SK-N-SH treated with all-trans-retinoic acid at 6 μM for 48 hours (cell line): Measurements from ENCODE around the gene SMIM20.

Source experiments
- GLIS3 ChIP-seq: fragments of 250-450 bp; sonication (Bioruptor Pico); IDR thresholded peaks from 2 replicates; pipeline ENCODE4 v1.5.0; 2020; ENCODE audit warnings: mild to moderate bottlenecking, moderate library complexity
- TCF4 ChIP-seq: fragments of 250-450 bp; sonication (Bioruptor Pico); IDR thresholded peaks from 2 replicates; pipeline ENCODE4 v1.8.0; 2021; ENCODE audit warnings: mild to moderate bottlenecking, moderate library complexity, borderline replicate concordance
- TOX ChIP-seq: fragments of 250-450 bp; sonication (Bioruptor Pico); IDR thresholded peaks from 2 replicates; pipeline ENCODE4 v1.8.0; 2021; ENCODE audit warnings: mild to moderate bottlenecking, moderate library complexity, borderline replicate concordance
- ZFP30 ChIP-seq: fragments of 450-650 bp; formaldehyde crosslinking; IDR thresholded peaks from 2 replicates; pipeline ENCODE4 v1.5.0; 2022; ENCODE audit warnings: mild to moderate bottlenecking, moderate library complexity
- ZNF565 ChIP-seq: fragments of 450-650 bp; formaldehyde crosslinking; conservative IDR thresholded peaks from 2 replicates; pipeline ENCODE4 v1.5.0; 2020; ENCODE audit warnings: low read depth, mild to moderate bottlenecking, moderate library complexity
- TF ChIP-seq, protein P1 (sequence below): fragments of 250-450 bp; sonication (Bioruptor Pico); IDR thresholded peaks from 2 replicates; pipeline ENCODE4 v1.8.0; 2020; ENCODE audit warnings: mild to moderate bottlenecking, moderate library complexity, borderline replicate concordance
- TF ChIP-seq, protein P2 (sequence below): fragments of 250-450 bp; sonication (Bioruptor Pico); IDR thresholded peaks from 2 replicates; pipeline ENCODE4 v1.5.1; 2020; ENCODE audit warnings: low read depth, mild to moderate bottlenecking, moderate library complexity
- TF ChIP-seq, protein P3 (sequence below): fragments of 250-450 bp; sonication (Bioruptor Pico); IDR thresholded peaks from 2 replicates; pipeline ENCODE4 v1.5.1; 2021; ENCODE audit warnings: mild to moderate bottlenecking, moderate library complexity

DNA sequence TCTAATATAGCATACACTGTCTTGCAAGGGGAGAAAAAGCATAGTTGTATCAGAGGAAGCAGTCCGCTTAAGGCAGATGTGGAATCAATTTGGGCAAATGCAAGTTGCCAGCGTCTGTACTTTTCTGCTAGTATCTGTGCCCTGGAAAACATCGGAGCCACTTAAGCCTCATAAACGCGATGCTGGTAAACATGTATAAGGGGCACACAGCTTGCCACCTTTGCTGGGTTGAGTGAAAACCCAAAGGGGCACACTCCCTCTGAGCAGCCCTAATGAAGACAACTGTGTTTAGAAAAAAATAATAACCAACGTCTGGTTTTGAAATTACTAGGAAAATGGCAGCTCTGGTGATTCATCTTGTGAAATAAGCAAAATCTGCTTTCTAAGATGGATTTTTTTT, 24.3 kb downstream of the SMIM20 start:
- TF ChIP-seq, protein P1, sequence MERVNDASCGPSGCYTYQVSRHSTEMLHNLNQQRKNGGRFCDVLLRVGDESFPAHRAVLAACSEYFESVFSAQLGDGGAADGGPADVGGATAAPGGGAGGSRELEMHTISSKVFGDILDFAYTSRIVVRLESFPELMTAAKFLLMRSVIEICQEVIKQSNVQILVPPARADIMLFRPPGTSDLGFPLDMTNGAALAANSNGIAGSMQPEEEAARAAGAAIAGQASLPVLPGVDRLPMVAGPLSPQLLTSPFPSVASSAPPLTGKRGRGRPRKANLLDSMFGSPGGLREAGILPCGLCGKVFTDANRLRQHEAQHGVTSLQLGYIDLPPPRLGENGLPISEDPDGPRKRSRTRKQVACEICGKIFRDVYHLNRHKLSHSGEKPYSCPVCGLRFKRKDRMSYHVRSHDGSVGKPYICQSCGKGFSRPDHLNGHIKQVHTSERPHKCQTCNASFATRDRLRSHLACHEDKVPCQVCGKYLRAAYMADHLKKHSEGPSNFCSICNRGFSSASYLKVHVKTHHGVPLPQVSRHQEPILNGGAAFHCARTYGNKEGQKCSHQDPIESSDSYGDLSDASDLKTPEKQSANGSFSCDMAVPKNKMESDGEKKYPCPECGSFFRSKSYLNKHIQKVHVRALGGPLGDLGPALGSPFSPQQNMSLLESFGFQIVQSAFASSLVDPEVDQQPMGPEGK: no peak
- TF ChIP-seq, protein P2, sequence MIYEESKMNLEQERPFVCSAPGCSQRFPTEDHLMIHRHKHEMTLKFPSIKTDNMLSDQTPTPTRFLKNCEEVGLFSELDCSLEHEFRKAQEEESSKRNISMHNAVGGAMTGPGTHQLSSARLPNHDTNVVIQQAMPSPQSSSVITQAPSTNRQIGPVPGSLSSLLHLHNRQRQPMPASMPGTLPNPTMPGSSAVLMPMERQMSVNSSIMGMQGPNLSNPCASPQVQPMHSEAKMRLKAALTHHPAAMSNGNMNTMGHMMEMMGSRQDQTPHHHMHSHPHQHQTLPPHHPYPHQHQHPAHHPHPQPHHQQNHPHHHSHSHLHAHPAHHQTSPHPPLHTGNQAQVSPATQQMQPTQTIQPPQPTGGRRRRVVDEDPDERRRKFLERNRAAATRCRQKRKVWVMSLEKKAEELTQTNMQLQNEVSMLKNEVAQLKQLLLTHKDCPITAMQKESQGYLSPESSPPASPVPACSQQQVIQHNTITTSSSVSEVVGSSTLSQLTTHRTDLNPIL (CRISPR knock-in tag): no peak
- TF ChIP-seq TOX (CRISPR knock-in tag): no peak
- no peak for TF ChIP-seq GLIS3 (CRISPR knock-in tag)
- TF ChIP-seq, protein P3, sequence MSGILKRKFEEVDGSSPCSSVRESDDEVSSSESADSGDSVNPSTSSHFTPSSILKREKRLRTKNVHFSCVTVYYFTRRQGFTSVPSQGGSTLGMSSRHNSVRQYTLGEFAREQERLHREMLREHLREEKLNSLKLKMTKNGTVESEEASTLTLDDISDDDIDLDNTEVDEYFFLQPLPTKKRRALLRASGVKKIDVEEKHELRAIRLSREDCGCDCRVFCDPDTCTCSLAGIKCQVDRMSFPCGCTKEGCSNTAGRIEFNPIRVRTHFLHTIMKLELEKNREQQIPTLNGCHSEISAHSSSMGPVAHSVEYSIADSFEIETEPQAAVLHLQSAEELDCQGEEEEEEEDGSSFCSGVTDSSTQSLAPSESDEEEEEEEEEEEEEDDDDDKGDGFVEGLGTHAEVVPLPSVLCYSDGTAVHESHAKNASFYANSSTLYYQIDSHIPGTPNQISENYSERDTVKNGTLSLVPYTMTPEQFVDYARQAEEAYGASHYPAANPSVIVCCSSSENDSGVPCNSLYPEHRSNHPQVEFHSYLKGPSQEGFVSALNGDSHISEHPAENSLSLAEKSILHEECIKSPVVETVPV (CRISPR knock-in tag): no peak
- no peak for TF ChIP-seq ZFP30 (CRISPR knock-in tag)
- TF ChIP-seq ZNF565 (CRISPR knock-in tag): no peak
- TF ChIP-seq TCF4 (CRISPR knock-in tag): no peak
